ENCODE measurements around the gene GPC6. TPM values are rescaled to one million over a fixed set of nuclear protein-coding genes. Genes with fewer than 3 reads are reported as not detected.

The GPC6 gene
- total RNA-seq, 1 experiment from 2014 or later, result 0.22 TPM

DNA sequence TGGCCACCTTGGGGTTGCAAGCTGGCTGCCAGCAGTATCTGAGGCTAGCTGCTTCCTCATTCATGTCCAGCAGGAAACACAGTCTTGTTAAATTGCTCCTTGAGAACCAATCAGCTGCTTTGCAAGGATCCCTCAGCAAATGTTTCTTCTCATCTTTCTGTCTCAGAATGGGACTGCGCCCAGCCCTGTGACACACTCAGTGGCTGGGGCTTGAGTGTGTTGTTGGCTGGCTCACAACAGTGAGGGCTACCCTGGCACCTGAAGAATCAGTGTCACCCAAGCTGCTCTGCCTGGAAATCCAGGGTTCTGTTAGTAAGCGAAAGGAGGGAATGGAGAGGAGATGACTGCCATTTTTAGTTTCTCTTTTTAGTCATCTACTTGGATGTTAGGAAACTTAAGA is 935.7 kb downstream of the GPC6 start (continued):
- TF ChIP-seq, protein P1, sequence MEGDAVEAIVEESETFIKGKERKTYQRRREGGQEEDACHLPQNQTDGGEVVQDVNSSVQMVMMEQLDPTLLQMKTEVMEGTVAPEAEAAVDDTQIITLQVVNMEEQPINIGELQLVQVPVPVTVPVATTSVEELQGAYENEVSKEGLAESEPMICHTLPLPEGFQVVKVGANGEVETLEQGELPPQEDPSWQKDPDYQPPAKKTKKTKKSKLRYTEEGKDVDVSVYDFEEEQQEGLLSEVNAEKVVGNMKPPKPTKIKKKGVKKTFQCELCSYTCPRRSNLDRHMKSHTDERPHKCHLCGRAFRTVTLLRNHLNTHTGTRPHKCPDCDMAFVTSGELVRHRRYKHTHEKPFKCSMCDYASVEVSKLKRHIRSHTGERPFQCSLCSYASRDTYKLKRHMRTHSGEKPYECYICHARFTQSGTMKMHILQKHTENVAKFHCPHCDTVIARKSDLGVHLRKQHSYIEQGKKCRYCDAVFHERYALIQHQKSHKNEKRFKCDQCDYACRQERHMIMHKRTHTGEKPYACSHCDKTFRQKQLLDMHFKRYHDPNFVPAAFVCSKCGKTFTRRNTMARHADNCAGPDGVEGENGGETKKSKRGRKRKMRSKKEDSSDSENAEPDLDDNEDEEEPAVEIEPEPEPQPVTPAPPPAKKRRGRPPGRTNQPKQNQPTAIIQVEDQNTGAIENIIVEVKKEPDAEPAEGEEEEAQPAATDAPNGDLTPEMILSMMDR (IDR thresholded peaks at IDR 0.05 in 2 of 3, conservative IDR thresholded peaks at IDR 0.05 in 1 of 3; ENCODE audit: borderline replicate concordance in 1 of 3, insufficient read depth in 1 of 3, low read depth in 2 of 3, low read length in 2 of 3), result no peak
- TF ChIP-seq ELF1 (IDR thresholded peaks at IDR 0.05; ENCODE audit: borderline replicate concordance, low read depth) (no peak), ZFX (IDR thresholded peaks at IDR 0.05) (no peak), EZH2phosphoT487 (IDR thresholded peaks at IDR 0.05; ENCODE audit: borderline replicate concordance) (no peak), RAD21 (IDR thresholded peaks at IDR 0.05; ENCODE audit: low read depth) (no peak), CBX3 (IDR thresholded peaks at IDR 0.05; ENCODE audit: low read depth) (no peak), JUND (IDR thresholded peaks at IDR 0.05) (no peak)
- TF ChIP-seq, protein P2, sequence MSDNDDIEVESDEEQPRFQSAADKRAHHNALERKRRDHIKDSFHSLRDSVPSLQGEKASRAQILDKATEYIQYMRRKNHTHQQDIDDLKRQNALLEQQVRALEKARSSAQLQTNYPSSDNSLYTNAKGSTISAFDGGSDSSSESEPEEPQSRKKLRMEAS (IDR thresholded peaks at IDR 0.05), result no peak

DNA sequence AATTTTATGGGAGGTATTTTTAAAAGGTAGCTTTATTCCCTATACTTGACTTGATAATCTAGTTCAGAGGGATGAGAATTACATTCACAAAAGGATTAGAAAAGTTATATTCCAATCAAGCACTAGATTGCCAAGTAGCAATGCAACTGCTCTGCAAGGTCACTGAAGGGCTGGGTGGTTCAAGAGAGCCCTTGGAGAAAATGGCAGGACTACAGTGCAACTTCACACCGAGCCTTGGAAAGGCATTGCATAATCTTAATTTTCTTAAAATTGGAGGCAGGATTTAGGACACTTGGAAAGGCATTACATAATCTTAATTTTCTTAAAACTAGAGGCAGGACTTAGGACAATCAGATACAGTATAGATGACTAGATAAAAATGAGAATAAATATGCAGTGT is 936.9 kb downstream of the GPC6 start:
- H3K9me2 ChIP-seq (ENCODE audit: insufficient read depth), result no peaks in the 10 kb centered on the region
- ChIA-PET RAD21 (ENCODE audit: low non-redundant PET in 1 of 2, low total read pairs in 2 of 2, uncharacterized antibody in 2 of 2, unreplicated experiment in 2 of 2) (no interaction called here), POLR2A (no interaction called here), CTCF (no interaction called here)
- H3K4me3 ChIP-seq (replicated peaks in 1 of 2; ENCODE audit: low read depth in 1 of 2, low read length in 2 of 2), result no peak overlapping the region
- BruUV-seq (replicated peaks), result no TSS peak
- H3K27me3 ChIP-seq (ENCODE audit: insufficient read depth, low read length), result no peaks in the 10 kb centered on the region
- H3K9me3 ChIP-seq (ENCODE audit: control insufficient read depth in 1 of 2, insufficient read depth in 1 of 2, low read depth in 1 of 2, low read length in 2 of 2), result peaks cover 0 to 22% of the 10 kb centered on the region in 2 experiments; a peak in 2 of 4 replicates
- H3K4me2 ChIP-seq (ENCODE audit: low read length), result no peak overlapping the region
- ATAC-seq, result no peak
- TF ChIP-seq, protein P3, sequence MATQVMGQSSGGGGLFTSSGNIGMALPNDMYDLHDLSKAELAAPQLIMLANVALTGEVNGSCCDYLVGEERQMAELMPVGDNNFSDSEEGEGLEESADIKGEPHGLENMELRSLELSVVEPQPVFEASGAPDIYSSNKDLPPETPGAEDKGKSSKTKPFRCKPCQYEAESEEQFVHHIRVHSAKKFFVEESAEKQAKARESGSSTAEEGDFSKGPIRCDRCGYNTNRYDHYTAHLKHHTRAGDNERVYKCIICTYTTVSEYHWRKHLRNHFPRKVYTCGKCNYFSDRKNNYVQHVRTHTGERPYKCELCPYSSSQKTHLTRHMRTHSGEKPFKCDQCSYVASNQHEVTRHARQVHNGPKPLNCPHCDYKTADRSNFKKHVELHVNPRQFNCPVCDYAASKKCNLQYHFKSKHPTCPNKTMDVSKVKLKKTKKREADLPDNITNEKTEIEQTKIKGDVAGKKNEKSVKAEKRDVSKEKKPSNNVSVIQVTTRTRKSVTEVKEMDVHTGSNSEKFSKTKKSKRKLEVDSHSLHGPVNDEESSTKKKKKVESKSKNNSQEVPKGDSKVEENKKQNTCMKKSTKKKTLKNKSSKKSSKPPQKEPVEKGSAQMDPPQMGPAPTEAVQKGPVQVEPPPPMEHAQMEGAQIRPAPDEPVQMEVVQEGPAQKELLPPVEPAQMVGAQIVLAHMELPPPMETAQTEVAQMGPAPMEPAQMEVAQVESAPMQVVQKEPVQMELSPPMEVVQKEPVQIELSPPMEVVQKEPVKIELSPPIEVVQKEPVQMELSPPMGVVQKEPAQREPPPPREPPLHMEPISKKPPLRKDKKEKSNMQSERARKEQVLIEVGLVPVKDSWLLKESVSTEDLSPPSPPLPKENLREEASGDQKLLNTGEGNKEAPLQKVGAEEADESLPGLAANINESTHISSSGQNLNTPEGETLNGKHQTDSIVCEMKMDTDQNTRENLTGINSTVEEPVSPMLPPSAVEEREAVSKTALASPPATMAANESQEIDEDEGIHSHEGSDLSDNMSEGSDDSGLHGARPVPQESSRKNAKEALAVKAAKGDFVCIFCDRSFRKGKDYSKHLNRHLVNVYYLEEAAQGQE (IDR thresholded peaks at IDR 0.05; ENCODE audit: low read depth), result no peak
- TF ChIP-seq ZNF274 (IDR thresholded peaks at IDR 0.05; ENCODE audit: low read depth, low read length) (no peak), SP1 (IDR thresholded peaks at IDR 0.05; ENCODE audit: low read depth) (no peak)
- no peaks in the 10 kb centered on the region for H3K36me3 ChIP-seq (ENCODE audit: control insufficient read depth in 1 of 2, insufficient read depth in 2 of 2, low read length in 2 of 2)
- H3K27ac ChIP-seq (ENCODE audit: low read depth, low read length), result no peak overlapping the region
- intact Hi-C loops (cut with micrococcal nuclease), result no loop called here
- no peaks in the 10 kb centered on the region for H3K79me2 ChIP-seq (ENCODE audit: insufficient read depth, low read length)
- no peak overlapping the region for H3K9ac ChIP-seq (ENCODE audit: low read length)
- H4K20me1 ChIP-seq (ENCODE audit: insufficient read depth), result no peaks in the 10 kb centered on the region
- H3K4me1 ChIP-seq (ENCODE audit: control insufficient read depth in 1 of 2, insufficient read depth in 2 of 2, low read length in 2 of 2), result no peaks in the 10 kb centered on the region
- no peak for DNase-seq (ENCODE audit: low read depth, low spot score)
- H2AFZ ChIP-seq (ENCODE audit: low read depth, low read length, poor library complexity, severe bottlenecking), result no peak overlapping the region
